GM12878 (cell line): Measurements from ENCODE around the gene ILKAP. TPM values are rescaled to one million over a fixed set of nuclear protein-coding genes. Genes with fewer than 3 reads are reported as not detected.

Experiments
- ATAC-seq: fragments of 200-7000 bp; cut with Tn5 transposase; 3 replicates; pipeline ENCODE4 v1.9.1; 2020; ENCODE audit warnings: mild to moderate bottlenecking, moderate library complexity
- BruUV-seq: library from RNA; stranded (reverse); fragments of 400-500 nt; replicated peaks from 2 replicates; lab custom pipeline; 2021; lab: Mats Ljungman, UMichigan
- CTCF ChIA-PET: fragments of 300-600 bp; sonication (Branson Sonifier 250); formaldehyde crosslinking; extraction: SDS; loops from one replicate; lab custom pipeline; 2021; ENCODE audit warnings: inconsistent platforms; lab: Yijun Ruan, JAX
- POLR2A ChIA-PET: fragments of 350-600 bp; formaldehyde crosslinking; extraction: SDS; loops from one replicate; lab custom pipeline; 2021; ENCODE audit warnings: inconsistent platforms; lab: Charles Lee
- RAD21 ChIA-PET: fragments of 300-600 bp; sonication (Branson Sonifier 250); formaldehyde crosslinking; loops from one replicate; lab custom pipeline; 2023; ENCODE audit warnings: antibody characterized with exemption; ENCODE audit not compliant: unreplicated experiment; lab: Charles Lee
- SMC1A ChIA-PET: fragments of 300-600 bp; sonication (Branson Sonifier 250); formaldehyde crosslinking; loops from one replicate; lab custom pipeline; 2023; ENCODE audit not compliant: unreplicated experiment, uncharacterized antibody; lab: Charles Lee
- DNase-seq: peaks from one replicate; pipeline ENCODE4 v3.0.0-alpha.2; 2011; ENCODE audit warnings: low read depth, low spot score
- FAIRE-seq: peaks from 3 replicates; lab custom pipeline; 2011; peaks lifted over from hg19 to GRCh38; lab: Jason Lieb, UNC
- H2AFZ ChIP-seq: 2 replicates; pipeline ENCODE4 v1.6.0; 2011; ENCODE audit warnings: low read depth, low read length, control low read depth; ENCODE audit not compliant: control insufficient read depth
- H3K27ac ChIP-seq: 2 replicates; pipeline ENCODE4 v1.5.1; 2011; ENCODE audit warnings: control low read depth; ENCODE audit not compliant: control insufficient read depth, insufficient read depth
- H3K27me3 ChIP-seq, 2 experiments: replicated peaks in 1 of 2; 2 replicates each; pipeline versions ENCODE4 v1.6.0 to v1.6.1; 2011; ENCODE audit warnings: low read length in 1 of 2; ENCODE audit not compliant: control insufficient read depth in 2 of 2, insufficient read depth in 2 of 2
- H3K36me3 ChIP-seq, 2 experiments: 2 replicates each; pipeline ENCODE4 v1.5.1; 2011; ENCODE audit warnings: low read length in 1 of 2; ENCODE audit not compliant: control insufficient read depth in 2 of 2, insufficient read depth in 2 of 2
- H3K4me1 ChIP-seq: 2 replicates; pipeline ENCODE4 v1.6.1; 2011; ENCODE audit warnings: mild to moderate bottlenecking, low read length, moderate library complexity, mixed read lengths; ENCODE audit not compliant: control insufficient read depth, insufficient read depth
- H3K4me2 ChIP-seq: 2 replicates; pipeline ENCODE4 v1.6.0; 2011; ENCODE audit warnings: control low read depth; ENCODE audit not compliant: control insufficient read depth, insufficient read depth
- H3K4me3 ChIP-seq: fragments of 200-600 bp; sonication (generic); 2 replicates; pipeline ENCODE4 v1.5.1; 2016
- H3K79me2 ChIP-seq: 2 replicates; pipeline ENCODE4 v1.6.0; 2011; ENCODE audit warnings: low read length; ENCODE audit not compliant: control insufficient read depth, insufficient read depth
- H3K9ac ChIP-seq: 2 replicates; pipeline ENCODE4 v1.8.0; 2011; ENCODE audit warnings: low read length, control low read depth, mixed read lengths; ENCODE audit not compliant: control insufficient read depth, insufficient read depth
- H3K9me3 ChIP-seq: replicated peaks from 3 replicates; pipeline ENCODE4 v1.5.1; 2011; ENCODE audit warnings: mild to moderate bottlenecking, low read length; ENCODE audit not compliant: control insufficient read depth, insufficient read depth
- H4K20me1 ChIP-seq: 2 replicates; pipeline ENCODE4 v1.6.0; 2011; ENCODE audit not compliant: control insufficient read depth, insufficient read depth
- ASH2L ChIP-seq: fragments of 300-600, 200-600 bp; sonication (generic); IDR thresholded peaks from 2 replicates; pipeline ENCODE4 v1.6.1; 2017; ENCODE audit warnings: low read depth, mild to moderate bottlenecking, borderline replicate concordance
- CHD1 ChIP-seq: IDR thresholded peaks from 2 replicates; pipeline ENCODE4 v1.6.1; 2012; ENCODE audit warnings: low read depth, low read length, improper control_type of control experiment
- EGR1 ChIP-seq, 2 experiments: IDR thresholded peaks; 1 replicate in 1 of 2; 2 replicates in 1 of 2; pipeline ENCODE4 v1.6.1; 2011 to 2012; ENCODE audit warnings: low read depth in 2 of 2, low read length in 2 of 2, borderline replicate concordance in 1 of 2, mild to moderate bottlenecking in 1 of 2, moderate library complexity in 1 of 2
- ELK1 ChIP-seq: IDR thresholded peaks from 2 replicates; pipeline ENCODE4 v1.6.1; 2012; ENCODE audit warnings: low read depth, low read length, improper control_type of control experiment
- EZH2 ChIP-seq: IDR thresholded peaks from 2 replicates; pipeline ENCODE4 v1.6.1; 2012; ENCODE audit warnings: low read depth, mild to moderate bottlenecking, control low read depth, inconsistent platforms, low read length, borderline replicate concordance; ENCODE audit not compliant: control insufficient read depth
- FOXK2 ChIP-seq: fragments of 450-650 bp; IDR thresholded peaks from 2 replicates; pipeline ENCODE4 v1.6.1; 2017; ENCODE audit warnings: mild to moderate bottlenecking, moderate library complexity
- GABPA ChIP-seq: IDR thresholded peaks from 2 replicates; pipeline ENCODE4 v1.6.1; 2014; ENCODE audit warnings: antibody characterized with exemption, low read depth, mild to moderate bottlenecking, inconsistent platforms
- MEF2B ChIP-seq: fragments of 450-650 bp; IDR thresholded peaks from 2 replicates; pipeline ENCODE4 v1.6.1; 2018; ENCODE audit warnings: mild to moderate bottlenecking, moderate library complexity; ENCODE audit not compliant: partially characterized antibody, poor library complexity, severe bottlenecking
- RB1 ChIP-seq: fragments of 450-650 bp; formaldehyde crosslinking; IDR thresholded peaks from 2 replicates; pipeline ENCODE4 v1.6.1; 2017; ENCODE audit warnings: mild to moderate bottlenecking, borderline replicate concordance
- RBBP5 ChIP-seq: fragments of 200-600 bp; sonication (generic); conservative IDR thresholded peaks from 2 replicates; pipeline ENCODE4 v1.6.1; 2016
- RCOR1 ChIP-seq: conservative IDR thresholded peaks from 2 replicates; pipeline ENCODE4 v1.6.1; 2012; ENCODE audit warnings: low read depth, low read length, improper control_type of control experiment
- RELA ChIP-seq: fragments of 450-650 bp; IDR thresholded peaks from 2 replicates; pipeline ENCODE4 v1.8.0; 2014; ENCODE audit warnings: borderline replicate concordance; ENCODE audit not compliant: partially characterized antibody
- REST ChIP-seq: IDR thresholded peaks from 2 replicates; pipeline ENCODE4 v1.6.1; 2012; ENCODE audit warnings: mild to moderate bottlenecking, low read depth, low read length
- SIX5 ChIP-seq: IDR thresholded peaks from 2 replicates; pipeline ENCODE4 v1.6.1; 2011; ENCODE audit warnings: mild to moderate bottlenecking, low read depth, low read length, moderate library complexity; ENCODE audit not compliant: severe bottlenecking
- SMAD5 ChIP-seq: IDR thresholded peaks from 2 replicates; pipeline ENCODE4 v1.6.1; 2016; ENCODE audit warnings: antibody characterized with exemption, low read depth
- SP1 ChIP-seq: IDR thresholded peaks from one replicate; pipeline ENCODE4 v1.6.1; 2011; ENCODE audit warnings: low read depth, low read length
- SREBF2 ChIP-seq: IDR thresholded peaks from 2 replicates; pipeline ENCODE4 v1.6.1; 2012; ENCODE audit warnings: mild to moderate bottlenecking, low read length
- STAT1 ChIP-seq: fragments of 450-650 bp; conservative IDR thresholded peaks from 2 replicates; pipeline ENCODE4 v1.6.1; 2014; ENCODE audit warnings: antibody characterized with exemption, mild to moderate bottlenecking
- STAT3 ChIP-seq: IDR thresholded peaks from 2 replicates; pipeline ENCODE4 v1.6.1; 2011; ENCODE audit warnings: low read depth, low read length, improper control_type of control experiment
- TCF7 ChIP-seq: IDR thresholded peaks from 2 replicates; pipeline ENCODE4 v1.6.1; 2014; ENCODE audit warnings: antibody characterized with exemption, borderline replicate concordance
- ZZZ3 ChIP-seq: IDR thresholded peaks from 2 replicates; pipeline ENCODE4 v1.6.1; 2011; ENCODE audit warnings: low read depth; ENCODE audit not compliant: control insufficient read depth, insufficient read length
- WGBS: methylation state at CpG from one replicate; pipeline ENCODE4 v1.1.6; 2016; ENCODE audit warnings: low lambda C conversion rate; ENCODE audit not compliant: insufficient replicate concordance, insufficient coverage; ENCODE audit errors: missing lambda C conversion rate; 5-methylcytosine and 5-hydroxymethylcytosine counted together
- in situ Hi-C: fragments of 300-500 bp; cut with MboI; formaldehyde crosslinking; loops from 9 replicates; pipeline ENCODE4 v1.14.3; 2018; ENCODE audit warnings: mixed read lengths
- intact Hi-C: fragments of 100-400 bp; cut with micrococcal nuclease; formaldehyde crosslinking; loops from one replicate; pipeline ENCODE4 v1.14.2; 2022; ENCODE audit not compliant: unreplicated experiment
- polyA plus RNA-seq, 11 experiments: library from polyadenylated mRNA; depleted of rRNA in 4 of 11; unstranded in 6 of 11; stranded (reverse) in 5 of 11; fragments of >200 nt; fragmentation: Nextera tagmentation in 4 of 11; fragmentation: Illumina TruSeq in 1 of 11; extraction: Ambion mirVana in 4 of 11; extraction: Trizol in 1 of 11; gene quantifications; 1 replicate in 1 of 11; 2 replicates in 10 of 11; pipeline versions ENCODE4 v1.2.1 to v1.2.3, GENCODE V29; 2011 to 2016; ENCODE audit warnings: inconsistent platforms in 2 of 11, missing spikeins in 2 of 11, low read depth in 1 of 11
- total RNA-seq, 4 experiments: library from RNA; depleted of rRNA in 3 of 4; stranded (reverse); fragments of >200 nt in 3 of 4; fragmentation: Illumina TruSeq in 1 of 4; extraction: Trizol in 1 of 4; gene quantifications; 2 replicates each; pipeline versions ENCODE4 v1.2.1 to v1.2.3, GENCODE V29; 2013 to 2021

ILKAP gene
- total and polyA plus RNA-seq, 10 of the 15 experiments (the other 5 are each of a cell fraction or from before 2014, with no cell fraction given), result 4.2 to 65.3 (median 37.3) TPM

- TF ChIP-seq MEF2B (no peak), RB1 (no peak), SMAD5 (no peak), RCOR1 (no peak), ELK1 (no peak), FOXK2 (no peak), EZH2 (no peak), RBBP5 (no peak)
Observed at GRCh38 chr2:238176613-238177012, 26.9 kb downstream of the ILKAP start (continued).

- no peak for FAIRE-seq
- TF ChIP-seq GABPA (no peak), SREBF2 (no peak), ASH2L (no peak), CHD1 (no peak), RELA (no peak), RBBP5 (no peak), TCF7 (no peak), ZZZ3 (no peak), STAT1 (no peak), STAT3 (no peak), EZH2 (no peak), REST (no peak), SIX5 (no peak), EGR1 (IDR thresholded peaks at IDR 0.05; ENCODE audit: borderline replicate concordance in 1 of 2, low read depth in 2 of 2, low read length in 2 of 2) (no peak), SP1 (no peak)
- no peak overlapping the region for H2AFZ ChIP-seq
- ChIA-PET CTCF (interaction anchor here (0.5 kb wide), 1 partner anchor 97 kb away, joined by 5 read pairs; no protein-coding TSS in a partner anchor), RAD21 (no interaction called here), SMC1A (interaction anchor here (1.0 kb wide), 1 partner anchor 9 kb away, joined by 3 read pairs; no protein-coding TSS in a partner anchor), POLR2A (interaction anchor here (0.6 kb wide), 1 partner anchor 316 kb away, joined by 6 read pairs; no protein-coding TSS in a partner anchor)
- peaks cover 10 to 44% of the 10 kb centered on the region in 2 experiments for H3K36me3 ChIP-seq
- no peaks in the 10 kb centered on the region for H3K9me3 ChIP-seq
- no peaks in the 10 kb centered on the region; the same call in 1 of the 2 replicates for H4K20me1 ChIP-seq
- no peaks in the 10 kb centered on the region for H3K4me1 ChIP-seq
- H3K4me2 ChIP-seq, result no peak overlapping the region
- no peak overlapping the region for H3K27ac ChIP-seq
- ATAC-seq, result no peak
- DNase-seq, result no peak
- intact Hi-C loops (no loop called here), in situ Hi-C loops (no loop called here)
- WGBS, result 92% methylated on average over 3 of the region's 3 CpGs
- no peaks in the 10 kb centered on the region for H3K27me3 ChIP-seq
- no TSS peak for BruUV-seq
- no peak overlapping the region for H3K4me3 ChIP-seq
- no peak overlapping the region for H3K9ac ChIP-seq
- H3K79me2 ChIP-seq, result no peaks in the 10 kb centered on the region
Observed at GRCh38 chr2:238174701-238175100, 28.8 kb downstream of the ILKAP start.
